Measurements from ENCODE around the gene ZNF528.

Gene ZNF528

DNA sequence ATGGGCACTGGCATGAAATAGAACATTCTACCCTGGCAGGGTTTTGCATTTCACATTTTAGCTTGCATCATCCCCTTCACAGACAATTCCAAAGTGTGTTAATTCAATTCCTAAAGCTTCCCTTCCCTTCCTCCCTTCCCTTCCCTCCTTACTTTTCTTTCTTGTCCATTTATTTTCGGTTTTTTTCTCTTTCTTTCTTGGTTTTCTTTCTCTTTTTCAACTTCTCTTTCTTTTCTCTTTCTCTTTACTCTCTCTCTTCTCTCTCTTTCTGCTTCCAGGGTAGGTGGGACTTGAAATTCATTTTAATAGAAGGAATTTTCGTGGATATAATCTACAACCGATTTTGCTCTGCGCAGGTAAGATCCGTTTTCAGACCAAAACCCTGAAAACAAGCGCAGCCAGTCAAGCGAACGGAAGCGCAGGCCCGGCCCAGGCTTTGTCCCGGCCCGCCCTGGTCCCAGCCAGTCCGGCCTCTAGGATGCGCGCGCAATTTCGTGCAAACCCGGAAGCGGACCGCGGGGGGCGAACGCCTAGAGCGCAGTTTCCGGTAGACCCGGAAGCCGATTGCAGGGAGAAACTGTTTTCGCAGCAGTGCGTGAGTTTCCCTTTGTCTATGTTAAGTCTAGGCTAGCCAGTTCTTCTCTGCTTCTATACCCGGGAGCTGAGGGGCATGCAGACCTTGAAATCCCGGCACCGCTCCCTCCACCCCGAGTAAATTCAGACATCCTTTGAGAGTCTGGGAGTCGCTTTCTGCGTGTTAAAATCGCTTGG lies at the start of gene ZNF528:
TSS of gene ZNF528 (plus strand) at position 540 of the 771 bp plus-strand sequence. CDS start 4,165 bp downstream, outside the sequence.
- DNase-seq (ENCODE audit: low spot score): peak; percentile 92

DNA sequence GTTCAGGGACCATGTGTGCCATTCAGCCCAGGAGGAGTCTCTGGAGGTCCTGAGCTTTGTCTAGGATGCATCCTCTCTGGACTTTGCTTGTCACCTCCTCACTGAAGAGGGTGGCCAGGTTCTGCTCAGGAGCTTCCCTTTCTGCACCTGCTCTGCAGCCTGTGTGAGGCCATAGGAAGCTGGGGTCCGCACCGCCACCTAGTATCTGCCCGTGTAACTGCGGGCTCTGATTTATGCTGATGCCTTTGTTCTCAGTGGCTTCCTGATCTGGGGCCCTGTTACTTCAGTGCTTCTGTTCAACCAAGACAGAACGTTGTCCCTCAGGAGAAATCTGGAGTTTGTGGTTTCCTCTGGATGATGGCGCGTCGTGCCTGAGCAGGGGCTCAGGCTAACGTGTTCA lies 46.1 kb upstream of the ZNF528 start:
- no peak for DNase-seq (ENCODE audit: low spot score)

DNA sequence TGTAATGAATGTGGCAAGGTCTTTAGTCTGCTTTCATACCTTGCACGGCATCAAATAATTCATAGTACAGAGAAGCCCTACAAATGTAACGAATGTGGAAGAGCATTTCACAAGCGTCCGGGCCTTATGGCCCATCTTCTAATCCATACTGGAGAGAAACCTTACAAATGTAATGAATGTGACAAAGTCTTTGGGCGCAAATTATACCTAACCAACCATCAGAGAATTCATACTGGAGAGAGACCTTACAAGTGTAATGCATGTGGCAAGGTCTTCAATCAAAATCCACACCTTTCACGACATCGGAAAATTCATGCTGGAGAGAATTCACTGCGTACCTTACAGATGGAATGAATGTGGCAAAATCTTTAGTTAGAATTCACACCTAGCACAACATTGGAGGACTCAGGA lies 31.2 kb upstream of the ZNF528 start:
- DNase-seq (ENCODE audit: low spot score): no peak

DNA sequence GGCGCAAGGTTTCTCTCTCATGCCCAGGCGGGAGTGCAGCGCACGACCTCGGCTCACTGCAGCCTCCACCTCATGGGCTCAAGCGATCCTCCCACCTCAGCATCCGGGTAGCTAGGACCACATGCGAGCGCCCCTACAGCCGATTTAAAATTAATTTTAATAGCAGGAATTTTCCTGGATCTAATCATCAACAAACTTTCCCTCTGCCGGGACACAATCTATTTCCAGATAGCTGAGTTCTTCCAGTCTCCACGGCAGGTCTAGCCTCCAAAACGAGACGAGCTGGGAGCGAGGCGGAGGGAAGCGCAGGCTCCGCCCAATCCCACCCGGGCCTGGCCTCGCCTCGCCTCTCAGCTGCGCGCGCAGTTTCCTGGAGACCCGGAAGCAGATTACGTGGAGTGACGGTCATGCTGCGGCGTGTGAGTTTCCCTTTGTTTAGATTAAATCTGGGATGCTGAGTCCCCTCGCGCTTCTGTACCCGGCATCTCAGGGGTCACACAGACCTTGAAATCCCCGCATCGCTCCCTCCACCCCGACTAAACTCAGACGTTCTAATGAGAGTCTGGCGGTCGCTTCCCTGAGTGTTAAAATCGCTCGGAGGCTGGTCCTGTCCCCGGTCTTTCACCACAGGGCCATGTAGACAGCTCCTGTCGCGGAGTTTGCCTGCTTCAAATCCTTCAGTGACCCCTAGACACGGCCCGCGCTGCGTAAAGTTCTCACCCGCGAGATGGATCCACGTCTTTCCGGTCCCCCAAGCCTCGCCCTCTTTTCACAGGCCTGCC lies 27.9 kb upstream of the ZNF528 start, which contains the start of gene ZNF880:
TSS of gene ZNF880 (plus strand) at position 365 of the 782 bp plus-strand sequence. CDS start at position 408, 43 bp downstream.
- peak; percentile 94 for DNase-seq (ENCODE audit: low spot score)

DNA sequence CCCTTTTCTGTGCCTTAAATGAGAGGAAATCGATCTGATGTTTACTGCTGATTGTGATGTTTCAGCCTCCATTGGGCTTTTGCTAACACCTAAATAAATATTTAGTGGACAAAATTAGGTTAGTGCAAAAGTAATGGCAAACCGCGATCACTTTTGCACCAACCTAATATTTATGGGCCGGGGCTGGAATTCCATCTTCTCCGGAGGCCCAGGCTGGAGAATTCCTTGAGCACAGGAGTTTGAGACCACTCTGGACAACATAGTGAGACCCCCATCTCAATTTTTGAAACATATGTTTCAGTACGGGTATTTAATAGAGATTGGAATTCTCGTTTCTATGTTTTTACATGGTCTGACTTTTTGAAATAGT lies 27.3 kb upstream of the ZNF528 start:
- DNase-seq (ENCODE audit: low spot score): no peak

DNA sequence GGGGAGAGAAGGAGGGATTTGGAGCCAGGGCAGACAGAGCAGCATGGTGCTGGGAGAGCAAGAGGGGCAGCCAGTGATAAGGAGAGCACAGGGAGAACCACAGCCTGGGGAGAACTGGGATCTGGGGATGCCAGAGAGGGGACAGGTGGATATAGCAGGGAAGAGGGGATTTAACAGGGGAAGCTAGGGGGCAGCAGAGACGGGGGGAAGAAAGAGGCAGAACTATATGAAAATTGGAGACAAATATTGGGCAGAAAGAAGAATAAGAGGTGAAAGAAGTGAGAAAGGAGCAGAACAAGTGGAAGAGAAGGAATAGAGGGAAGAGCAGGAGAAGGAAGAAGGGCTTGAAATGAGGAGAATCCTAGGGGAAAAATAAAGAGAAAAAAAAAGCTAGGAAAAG lies 6.5 kb upstream of the ZNF528 start:
- DNase-seq (ENCODE audit: low spot score): no peak

DNA sequence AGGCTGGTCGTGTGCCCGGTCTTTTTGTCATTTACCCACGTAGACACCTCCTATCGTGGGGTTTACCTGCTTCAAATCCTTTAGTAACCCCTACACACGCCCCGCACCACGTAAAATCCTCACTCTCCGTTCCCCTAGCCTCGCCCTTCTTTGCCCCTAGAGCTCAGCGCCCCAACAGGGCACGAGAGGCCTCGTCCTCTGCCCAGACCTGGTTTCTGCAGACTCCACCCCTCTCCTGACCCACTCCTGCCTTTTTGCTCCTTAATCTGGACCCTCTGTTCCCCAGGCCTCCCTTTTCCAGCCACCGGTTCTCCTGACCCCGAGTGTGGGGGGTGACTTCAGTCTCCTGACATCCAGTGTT lies 412 bp downstream of the ZNF528 start:
- DNase-seq (ENCODE audit: low spot score): no peak

DNA sequence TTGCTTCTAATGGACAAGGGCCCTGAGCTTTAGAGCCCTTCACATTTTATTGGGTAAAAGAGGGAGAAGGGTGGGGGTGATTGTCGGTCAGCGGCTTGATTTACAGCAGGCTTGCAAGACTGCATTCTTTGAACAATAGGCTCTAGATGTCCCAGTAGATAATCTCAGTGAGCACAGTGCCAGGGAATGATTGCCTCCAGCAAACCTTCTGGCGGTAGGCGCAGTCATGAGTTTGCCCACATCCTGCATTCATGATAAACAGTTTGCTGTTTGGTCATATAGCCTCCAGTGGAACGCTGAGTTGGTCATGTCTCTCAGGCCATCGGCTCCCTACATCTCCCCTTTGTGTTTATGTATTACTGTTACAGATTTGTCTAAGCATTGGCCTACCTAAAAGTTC lies 12.6 kb downstream of the ZNF528 start:
- DNase-seq (ENCODE audit: low spot score): no peak

DNA sequence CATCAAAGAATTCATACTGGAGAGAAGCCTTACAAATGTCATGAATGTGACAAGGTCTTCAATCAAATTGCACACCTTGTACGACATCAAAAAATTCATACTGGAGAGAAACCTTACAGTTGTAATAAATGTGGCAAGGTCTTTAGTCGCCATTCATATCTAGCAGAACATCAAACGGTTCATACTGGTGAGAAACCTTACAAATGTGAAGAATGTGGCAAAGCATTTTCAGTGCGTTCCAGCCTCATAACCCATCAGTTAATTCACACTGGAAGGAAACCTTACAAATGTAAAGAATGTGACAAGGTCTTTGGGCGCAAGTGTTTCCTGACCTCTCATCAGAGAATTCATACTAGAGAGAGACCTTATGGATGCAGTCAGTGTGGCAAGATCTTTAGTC lies 18.1 kb downstream of the ZNF528 start:
- DNase-seq (ENCODE audit: low spot score): no peak

DNA sequence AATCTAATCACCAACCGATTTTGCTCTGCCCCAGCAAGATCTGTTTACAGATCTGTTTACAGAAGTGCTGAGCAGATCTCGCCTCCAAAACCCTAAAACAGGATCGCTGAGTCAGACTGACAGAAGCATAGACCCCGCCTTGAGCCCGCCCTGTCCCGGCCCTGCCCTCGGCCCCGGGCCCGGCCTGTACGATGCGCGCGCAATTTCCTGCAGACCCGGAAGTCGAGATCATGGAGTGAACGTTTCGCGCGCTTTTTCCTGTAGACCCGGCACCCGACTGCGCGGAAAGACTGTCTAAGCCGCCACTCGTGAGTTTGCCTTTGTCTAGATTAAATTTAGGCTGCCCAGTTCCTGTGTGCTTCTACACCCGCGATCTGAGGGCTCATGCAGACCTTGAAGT lies 31.3 kb downstream of the ZNF528 start, which contains the start of gene ZNF534:
TSS of gene ZNF534 (plus strand) at position 212 of the 400 bp plus-strand sequence. CDS start 2,327 bp downstream, outside the sequence.
- DNase-seq (ENCODE audit: low spot score): no peak

DNA sequence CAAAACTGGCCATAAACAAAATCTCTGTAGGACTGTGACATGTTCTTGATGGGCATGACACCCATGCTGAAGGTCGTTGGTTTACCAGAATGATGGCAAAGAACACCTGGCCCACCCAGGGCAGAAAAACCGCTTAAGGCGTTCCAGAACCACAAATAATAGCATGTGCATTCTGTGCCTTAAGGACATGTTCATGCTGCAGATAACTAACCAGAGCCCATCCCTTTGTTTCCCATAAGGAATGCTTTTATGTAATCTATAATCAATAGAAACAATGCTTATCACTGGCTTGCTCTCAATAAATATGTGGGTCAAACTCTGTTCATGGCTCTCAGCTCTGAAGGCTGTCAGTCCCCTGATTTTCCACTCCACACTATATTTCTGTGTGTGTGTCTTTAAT lies 44.5 kb downstream of the ZNF528 start:
- DNase-seq (ENCODE audit: low spot score): no peak

DNA sequence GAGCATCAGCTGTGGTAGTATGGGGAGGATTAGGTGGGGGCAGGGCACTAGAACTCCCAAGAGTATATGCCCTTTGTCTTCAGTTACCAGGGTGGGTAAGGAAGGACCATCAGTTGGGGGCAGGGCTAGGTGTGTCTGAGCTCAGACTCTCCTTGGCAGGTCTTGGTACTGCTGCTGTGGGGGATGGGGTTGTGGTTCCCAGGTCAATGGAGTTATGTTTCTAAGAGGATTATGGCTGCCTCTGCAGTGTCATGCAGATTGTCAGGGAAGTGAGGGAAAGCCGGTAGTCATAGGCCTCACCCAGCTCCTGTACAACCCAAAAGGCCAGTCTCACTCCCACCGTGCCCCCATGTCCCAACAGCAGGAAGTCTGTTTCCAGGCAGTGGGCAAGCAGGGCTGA lies 46.9 kb downstream of the ZNF528 start:
- DNase-seq (ENCODE audit: low spot score): no peak

DNA sequence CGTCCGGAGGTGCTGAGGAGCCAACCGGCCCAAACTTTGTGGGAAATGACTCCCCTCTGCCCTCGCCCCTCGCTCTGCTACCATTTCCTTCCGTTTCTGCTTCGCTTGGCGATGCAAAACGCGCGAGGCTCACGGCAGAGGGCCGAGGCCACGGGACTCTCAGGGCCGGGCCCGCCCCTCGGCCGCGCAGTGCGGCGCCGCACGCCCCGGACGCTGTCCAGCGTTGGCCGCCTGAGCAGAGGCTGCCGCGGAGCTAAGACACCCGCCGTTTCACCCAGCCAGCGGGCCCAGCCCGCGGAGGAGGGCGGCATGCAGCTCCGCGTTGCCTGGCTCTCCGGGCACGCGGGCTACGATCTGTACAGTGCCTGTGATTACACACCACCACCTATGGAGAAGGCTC lies 53.6 kb downstream of the ZNF528 start:
- no peak for DNase-seq (ENCODE audit: low spot score)

DNA sequence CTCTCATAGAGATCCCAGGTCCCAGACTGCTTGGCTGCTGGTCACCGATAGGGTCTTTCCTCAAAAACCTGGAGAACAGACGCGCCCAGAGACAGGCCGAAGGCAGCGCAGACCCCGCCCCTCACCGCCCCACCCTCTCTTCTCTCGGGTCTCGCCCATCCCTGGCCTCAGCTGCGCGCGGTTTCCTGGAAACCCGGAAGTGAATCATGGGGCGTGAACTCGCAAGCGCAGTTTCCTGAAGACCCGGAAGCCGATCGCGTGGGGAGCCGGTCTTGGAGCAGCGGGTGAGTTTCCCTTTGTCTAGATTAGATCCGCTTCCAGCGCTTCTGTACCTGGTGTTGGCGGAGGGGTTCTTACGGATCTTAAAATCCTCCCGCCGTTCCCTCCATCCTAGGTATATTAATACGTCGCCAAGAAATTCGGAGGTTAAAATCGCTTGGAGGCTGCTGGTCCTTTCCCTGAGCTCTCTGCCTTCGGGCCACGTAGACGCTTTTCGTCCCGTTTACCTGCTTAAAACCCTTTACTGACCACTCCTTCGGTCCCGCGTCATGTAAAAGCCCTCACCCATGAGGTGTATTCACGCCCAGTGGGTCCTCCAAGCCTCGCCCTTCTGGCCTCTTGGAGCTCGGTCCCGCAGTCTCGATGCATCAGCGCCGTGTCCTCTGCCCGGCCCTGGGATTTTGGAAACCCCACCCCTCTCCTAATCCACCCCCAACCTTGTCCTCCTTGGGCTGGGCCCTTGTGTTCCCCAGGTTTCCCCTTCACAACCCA lies 55.9 kb downstream of the ZNF528 start, which contains the start of gene ZNF578:
TSS of gene ZNF578 (plus strand) at position 230 of the 771 bp plus-strand sequence. CDS start 48,293 bp downstream, outside the sequence.
- peak; percentile 23 for DNase-seq (ENCODE audit: low spot score)

DNA sequence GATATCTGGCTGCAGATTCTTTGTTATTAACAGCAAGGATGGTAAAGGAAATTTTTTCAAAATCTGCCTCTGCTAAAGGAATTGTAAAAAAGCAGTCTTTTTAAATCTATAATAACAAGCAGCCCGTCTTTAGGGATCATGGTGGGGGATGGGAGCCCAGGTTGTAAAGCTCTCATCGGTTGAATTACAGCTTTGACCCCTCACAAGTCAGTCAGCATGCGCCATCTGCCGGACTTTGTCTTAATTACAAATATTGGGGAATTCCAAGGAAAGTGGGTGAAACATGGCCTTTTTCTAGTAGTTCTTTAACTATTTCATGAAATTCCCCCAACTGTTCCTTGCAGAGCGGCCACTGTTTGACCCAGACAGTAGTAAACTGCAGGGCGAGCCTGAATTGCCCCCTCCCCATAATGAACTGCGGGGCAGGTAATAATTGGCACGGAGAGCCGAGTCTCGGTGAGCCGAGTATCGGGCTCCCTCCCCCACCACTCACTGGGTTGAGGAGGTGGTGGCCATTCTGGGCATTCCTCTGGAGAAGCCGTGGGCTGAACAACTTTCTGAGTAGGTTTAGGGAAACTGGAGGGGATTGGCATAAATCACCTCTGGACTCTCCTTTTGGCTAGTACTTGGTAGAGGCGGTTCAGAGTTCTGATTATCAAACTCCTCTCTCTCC lies 67.3 kb downstream of the ZNF528 start:
- no peak for DNase-seq (ENCODE audit: low spot score)
